Loucy (cell line): ENCODE results near the gene ZFYVE28.

Experiments used
- H2AFZ ChIP-seq: fragments of 200-600 bp; sonication (generic); 2 replicates; pipeline ENCODE4 v1.6.0; 2016; ENCODE audit warnings: antibody characterized with exemption, mild to moderate bottlenecking, low read length, moderate library complexity
- H3F3A ChIP-seq: fragments of 200-600 bp; 2 replicates; pipeline ENCODE4 v1.6.0; 2016; ENCODE audit warnings: antibody characterized with exemption, low read depth, mild to moderate bottlenecking
- H3K27me3 ChIP-seq: fragments of 200-600 bp; sonication (generic); 2 replicates; pipeline ENCODE4 v1.6.1; 2014; ENCODE audit warnings: low read length, mild to moderate bottlenecking; ENCODE audit not compliant: insufficient read depth, poor library complexity, severe bottlenecking
- H3K36me3 ChIP-seq: fragments of 200-600 bp; sonication (generic); 2 replicates; pipeline ENCODE4 v1.6.1; 2016; ENCODE audit warnings: low read length; ENCODE audit not compliant: insufficient read depth
- H3K4me1 ChIP-seq: fragments of 200-600 bp; sonication (generic); 2 replicates; pipeline ENCODE4 v1.5.1; 2014; ENCODE audit warnings: low read length, mild to moderate bottlenecking; ENCODE audit not compliant: insufficient read depth, poor library complexity, severe bottlenecking
- H3K4me2 ChIP-seq: fragments of 200-600 bp; sonication (generic); 2 replicates; pipeline ENCODE4 v1.6.0; 2014; ENCODE audit warnings: antibody characterized with exemption, low read length, low read depth, mild to moderate bottlenecking; ENCODE audit not compliant: poor library complexity, severe bottlenecking
- H3K4me3 ChIP-seq: fragments of 200-600 bp; sonication (generic); 2 replicates; pipeline ENCODE4 v1.5.1; 2014; ENCODE audit warnings: low read length, mild to moderate bottlenecking, mixed read lengths; ENCODE audit not compliant: poor library complexity, severe bottlenecking
- H3K79me2 ChIP-seq: fragments of 200-600 bp; sonication (generic); 2 replicates; pipeline ENCODE4 v1.6.1; 2014; ENCODE audit warnings: low read length; ENCODE audit not compliant: insufficient read depth
- H3K9ac ChIP-seq: fragments of 200-600 bp; sonication (generic); 2 replicates; pipeline ENCODE4 v1.6.0; 2014; ENCODE audit warnings: mild to moderate bottlenecking, low read depth, low read length, moderate library complexity; ENCODE audit not compliant: poor library complexity, severe bottlenecking
- H3K9me2 ChIP-seq: fragments of 200-600 bp; sonication (generic); replicated peaks from 2 replicates; pipeline ENCODE4 v1.6.1; 2016; ENCODE audit warnings: low read depth, low read length, mixed read lengths
- H3K9me3 ChIP-seq: fragments of 200-600 bp; sonication (generic); 2 replicates; pipeline ENCODE4 v1.6.1; 2014; ENCODE audit warnings: mild to moderate bottlenecking, antibody characterized with exemption, low read length, low read depth; ENCODE audit not compliant: insufficient read depth
- H4K20me1 ChIP-seq: fragments of 200-600 bp; sonication (generic); 2 replicates; pipeline ENCODE4 v1.6.0; 2014; ENCODE audit warnings: antibody characterized with exemption, low read length, mild to moderate bottlenecking; ENCODE audit not compliant: insufficient read depth, poor library complexity, severe bottlenecking
- EZH2phosphoT487 ChIP-seq: fragments of 200-600 bp; IDR thresholded peaks from 2 replicates; pipeline ENCODE4 v1.6.1; 2018; ENCODE audit warnings: antibody characterized with exemption, mild to moderate bottlenecking, moderate library complexity, borderline replicate concordance
- TF ChIP-seq, protein P1 (sequence below): fragments of 200-600 bp; sonication (generic); conservative IDR thresholded peaks from 2 replicates; pipeline ENCODE4 v1.5.1; 2014; ENCODE audit warnings: mild to moderate bottlenecking, antibody characterized with exemption, low read length

ZFYVE28 gene

DNA sequence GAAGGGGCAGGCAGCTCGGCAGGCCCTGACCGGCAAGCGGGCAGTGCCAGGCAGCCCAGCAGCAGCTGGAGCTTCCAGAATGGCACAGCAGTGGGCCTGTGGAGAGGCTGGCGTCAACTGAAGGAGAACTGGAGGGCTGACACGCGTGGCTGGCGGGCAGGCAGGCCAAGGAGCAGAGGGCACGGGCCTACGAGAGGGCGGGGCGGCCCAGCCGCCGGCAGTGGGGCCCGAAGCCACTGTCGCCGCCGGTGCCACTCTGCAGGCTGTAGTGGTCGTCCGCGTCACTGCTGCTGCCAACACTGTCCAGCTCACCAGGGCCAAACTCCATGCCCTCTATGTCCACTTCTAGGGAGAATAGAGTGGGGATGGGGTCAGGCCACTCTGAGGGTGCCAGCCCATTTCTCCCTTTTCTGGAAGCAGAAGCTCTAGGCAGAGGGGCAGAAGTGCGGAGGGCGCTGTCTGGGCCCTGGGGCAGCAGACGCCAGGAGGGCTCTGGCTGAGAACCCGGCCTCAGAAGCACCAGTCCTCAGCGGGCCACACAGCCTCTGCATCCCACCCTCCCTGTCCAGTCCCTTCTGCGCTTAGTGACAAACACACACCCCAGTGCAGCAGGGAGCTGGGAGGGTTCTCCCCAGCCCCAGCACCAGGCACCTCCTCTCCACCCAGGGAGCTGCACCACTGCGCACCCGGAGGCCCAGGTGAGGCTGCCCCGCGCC, 167.9 kb downstream of the ZFYVE28 start:
- Histone ChIP-seq H3K9ac (no peak overlapping the region), H3K9me3 (no peaks in the 10 kb centered on the region), H3K4me3 (no peak overlapping the region), H3K4me2 (no peak overlapping the region), H3K79me2 (no peaks in the 10 kb centered on the region; the same call in 1 of the 2 replicates), H3K9me2 (no peaks in the 10 kb centered on the region), H3K27me3 (no peaks in the 10 kb centered on the region), H2AFZ (no peak overlapping the region), H3F3A (no peaks in the 10 kb centered on the region), H3K36me3 (peaks cover 31% of the 10 kb centered on the region; the same call in 1 of the 2 replicates), H4K20me1 (peaks cover 10% of the 10 kb centered on the region), H3K4me1 (peaks cover 5% of the 10 kb centered on the region)
- no peak for TF ChIP-seq EZH2phosphoT487
- TF ChIP-seq, protein P1, sequence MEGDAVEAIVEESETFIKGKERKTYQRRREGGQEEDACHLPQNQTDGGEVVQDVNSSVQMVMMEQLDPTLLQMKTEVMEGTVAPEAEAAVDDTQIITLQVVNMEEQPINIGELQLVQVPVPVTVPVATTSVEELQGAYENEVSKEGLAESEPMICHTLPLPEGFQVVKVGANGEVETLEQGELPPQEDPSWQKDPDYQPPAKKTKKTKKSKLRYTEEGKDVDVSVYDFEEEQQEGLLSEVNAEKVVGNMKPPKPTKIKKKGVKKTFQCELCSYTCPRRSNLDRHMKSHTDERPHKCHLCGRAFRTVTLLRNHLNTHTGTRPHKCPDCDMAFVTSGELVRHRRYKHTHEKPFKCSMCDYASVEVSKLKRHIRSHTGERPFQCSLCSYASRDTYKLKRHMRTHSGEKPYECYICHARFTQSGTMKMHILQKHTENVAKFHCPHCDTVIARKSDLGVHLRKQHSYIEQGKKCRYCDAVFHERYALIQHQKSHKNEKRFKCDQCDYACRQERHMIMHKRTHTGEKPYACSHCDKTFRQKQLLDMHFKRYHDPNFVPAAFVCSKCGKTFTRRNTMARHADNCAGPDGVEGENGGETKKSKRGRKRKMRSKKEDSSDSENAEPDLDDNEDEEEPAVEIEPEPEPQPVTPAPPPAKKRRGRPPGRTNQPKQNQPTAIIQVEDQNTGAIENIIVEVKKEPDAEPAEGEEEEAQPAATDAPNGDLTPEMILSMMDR: no peak

DNA sequence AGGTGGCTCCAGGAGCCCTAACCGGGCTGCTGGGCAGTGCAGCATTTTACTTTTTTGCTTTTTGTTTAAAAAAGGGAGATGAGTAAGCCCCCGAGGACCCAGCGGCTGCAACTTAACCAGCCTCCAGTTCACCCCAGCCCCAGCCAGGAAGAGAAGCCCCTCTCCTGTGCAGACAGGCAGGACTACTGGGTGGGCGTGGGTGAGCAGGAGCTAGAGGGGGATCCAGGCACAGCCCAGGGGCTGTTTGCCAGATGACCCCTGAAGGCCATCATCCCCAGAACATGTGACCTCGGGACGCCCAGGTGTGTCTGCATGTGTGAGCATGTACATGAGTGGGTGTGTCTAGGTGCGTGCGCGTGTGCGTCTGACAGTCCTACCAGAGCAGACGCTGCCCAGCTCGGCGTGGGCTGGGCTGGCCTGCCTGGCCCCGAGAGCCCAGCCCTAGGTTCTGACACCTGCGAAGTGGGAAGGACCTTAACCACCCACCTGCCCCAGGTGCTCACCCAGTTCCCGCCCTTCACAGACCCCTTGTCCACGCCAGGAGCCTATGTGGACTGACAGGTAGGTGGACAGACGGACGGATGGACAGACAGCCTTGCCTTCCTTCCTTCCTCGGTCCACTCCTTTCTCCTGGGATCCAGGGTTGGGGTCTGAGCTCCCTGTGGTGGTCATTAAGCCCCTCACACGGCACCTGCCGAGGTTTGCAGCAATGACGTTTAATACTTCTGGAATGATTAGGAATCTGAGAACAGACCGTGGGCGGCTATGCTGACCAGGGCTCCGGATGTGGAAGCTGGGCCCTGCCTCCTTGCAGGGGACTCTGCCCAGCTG, 168.7 kb downstream of the ZFYVE28 start:
- Histone ChIP-seq H3K4me1 (peaks cover 13% of the 10 kb centered on the region), H3K36me3 (peaks cover 25% of the 10 kb centered on the region; the same call in 1 of the 2 replicates), H3K9me2 (no peaks in the 10 kb centered on the region), H2AFZ (no peak overlapping the region), H4K20me1 (peaks cover 6% of the 10 kb centered on the region), H3K9me3 (no peaks in the 10 kb centered on the region), H3K79me2 (no peaks in the 10 kb centered on the region; the same call in 1 of the 2 replicates), H3K4me3 (no peak overlapping the region), H3F3A (no peaks in the 10 kb centered on the region), H3K27me3 (no peaks in the 10 kb centered on the region), H3K9ac (no peak overlapping the region), H3K4me2 (no peak overlapping the region)
- TF ChIP-seq EZH2phosphoT487: no peak
- TF ChIP-seq, protein P1: no peak

DNA sequence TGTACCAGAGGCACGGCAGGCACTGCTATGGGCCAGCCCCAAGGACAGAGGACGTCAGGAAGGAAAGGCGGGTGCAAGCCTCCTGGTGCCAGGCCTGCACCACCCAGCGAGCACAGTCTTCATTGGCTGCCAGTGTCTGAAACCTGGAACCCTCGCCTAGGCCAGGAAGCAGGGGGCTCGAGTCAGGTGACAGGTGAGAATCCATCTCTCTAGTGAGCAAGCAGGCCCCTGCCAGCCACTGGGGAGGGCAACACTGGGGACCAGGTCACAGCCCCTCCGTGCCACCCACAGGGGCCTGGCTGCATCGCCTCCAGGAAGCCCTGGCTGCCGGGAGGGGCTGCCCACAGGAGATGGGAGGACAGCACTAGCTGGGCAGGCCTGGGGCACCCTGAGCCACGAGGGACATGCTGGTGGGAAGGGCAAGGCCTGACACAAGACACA, 169.6 kb downstream of the ZFYVE28 start:
- H3K4me2 ChIP-seq: no peak overlapping the region
- no peaks in the 10 kb centered on the region; the same call in 1 of the 2 replicates for H3K79me2 ChIP-seq
- H2AFZ ChIP-seq: no peak overlapping the region
- no peaks in the 10 kb centered on the region for H3K9me3 ChIP-seq
- H3K27me3 ChIP-seq: no peaks in the 10 kb centered on the region
- no peaks in the 10 kb centered on the region for H3K9me2 ChIP-seq
- no peaks in the 10 kb centered on the region for H4K20me1 ChIP-seq
- no peak for TF ChIP-seq EZH2phosphoT487
- TF ChIP-seq, protein P1: no peak
- peaks cover 19% of the 10 kb centered on the region for H3K4me1 ChIP-seq
- no peak overlapping the region for H3K9ac ChIP-seq
- H3K4me3 ChIP-seq: no peak overlapping the region
- H3K36me3 ChIP-seq: peaks cover 23% of the 10 kb centered on the region; the same call in 1 of the 2 replicates
- H3F3A ChIP-seq: no peaks in the 10 kb centered on the region
